ENCODE data around the gene HSPA14. TPM values are rescaled to one million over a fixed set of nuclear protein-coding genes. Genes with fewer than 3 reads are reported as not detected.
"Not testable (repeated sequence)": the region's sequence is repeated elsewhere in the genome, so short reads cannot be mapped to it uniquely, and the experiment has no call there.

HSPA14 gene
- total RNA-seq, 1 experiment from 2014 or later, result 19.9 TPM

GRCh38 chr10:14864871-14865270 lies 26.8 kb downstream of the HSPA14 start:
- H3K9ac ChIP-seq (ENCODE audit: low read length); DNase-seq (ENCODE audit: low read depth, low spot score); H3K27ac ChIP-seq (ENCODE audit: low read depth, low read length); H3K4me1 ChIP-seq (ENCODE audit: control insufficient read depth in 1 of 2, insufficient read depth in 2 of 2, low read length in 2 of 2); H2AFZ ChIP-seq (ENCODE audit: low read depth, low read length, poor library complexity, severe bottlenecking); POLR2A ChIA-PET; H4K20me1 ChIP-seq (ENCODE audit: insufficient read depth); CTCF ChIA-PET; ATAC-seq; H3K4me2 ChIP-seq (ENCODE audit: low read length); H3K27me3 ChIP-seq (ENCODE audit: insufficient read depth, low read length); RAD21 ChIA-PET (ENCODE audit: low non-redundant PET in 1 of 2, low total read pairs in 2 of 2, uncharacterized antibody in 2 of 2, unreplicated experiment in 2 of 2); H3K4me3 ChIP-seq (replicated peaks in 1 of 2; ENCODE audit: low read depth in 1 of 2, low read length in 2 of 2); H3K9me2 ChIP-seq (ENCODE audit: insufficient read depth); H3K79me2 ChIP-seq (ENCODE audit: insufficient read depth, low read length); H3K9me3 ChIP-seq (ENCODE audit: control insufficient read depth in 1 of 2, insufficient read depth in 1 of 2, low read depth in 1 of 2, low read length in 2 of 2); BruUV-seq (replicated peaks); intact Hi-C loops (cut with micrococcal nuclease): not testable (repeated sequence)
- peaks cover 13 to 15% of the 10 kb centered on the region in 2 experiments; a peak in 3 of 4 replicates for H3K36me3 ChIP-seq (ENCODE audit: control insufficient read depth in 1 of 2, insufficient read depth in 2 of 2, low read length in 2 of 2)

DNA sequence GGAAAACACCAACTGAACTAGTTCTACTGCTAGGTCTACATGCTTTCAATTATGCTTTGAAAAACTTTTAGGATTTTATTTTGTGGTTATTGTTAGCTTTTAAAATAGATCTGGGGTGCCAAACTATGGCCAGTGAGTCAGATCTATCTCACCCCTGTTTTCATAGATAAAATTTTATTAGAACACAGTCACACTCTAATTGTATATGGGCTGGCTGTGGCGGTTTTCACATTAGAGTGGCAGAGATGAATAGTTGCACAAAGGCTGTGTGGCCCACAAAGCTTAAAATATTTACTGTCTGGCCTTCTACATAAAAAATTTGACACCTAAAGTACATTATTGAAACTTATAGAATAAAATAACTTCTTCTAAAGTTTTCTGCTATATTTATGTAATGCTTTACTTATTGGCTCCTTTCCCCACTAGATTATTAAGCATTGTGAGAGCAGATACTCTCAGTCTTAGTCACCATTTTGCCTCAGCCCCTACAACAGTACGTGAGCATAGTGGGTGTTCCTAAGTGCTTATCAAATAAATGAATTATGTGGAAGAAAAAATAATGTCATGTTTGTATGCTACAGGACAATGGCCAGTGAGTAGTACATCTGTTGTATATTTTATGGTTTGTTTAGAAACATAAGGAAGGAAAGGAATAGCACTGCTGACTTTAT lies 35.1 kb downstream of the HSPA14 start:
- no peak for TF ChIP-seq ZBTB33 (IDR thresholded peaks at IDR 0.05; ENCODE audit: extremely low read depth, insufficient replicate concordance, low read length)
- no peak for TF ChIP-seq SP1 (IDR thresholded peaks at IDR 0.05; ENCODE audit: low read depth)
- TF ChIP-seq SRF (IDR thresholded peaks at IDR 0.05; ENCODE audit: low read depth), result no peak
- no peak for TF ChIP-seq ZFX (IDR thresholded peaks at IDR 0.05)
- no peak for TF ChIP-seq EZH2phosphoT487 (IDR thresholded peaks at IDR 0.05; ENCODE audit: borderline replicate concordance)
- TF ChIP-seq YY1 (IDR thresholded peaks at IDR 0.05; ENCODE audit: extremely low read depth, insufficient replicate concordance, low read depth, low read length), result no peak
- TF ChIP-seq JUND (IDR thresholded peaks at IDR 0.05), result no peak
- TF ChIP-seq POLR2A (IDR thresholded peaks at IDR 0.05; ENCODE audit: borderline replicate concordance, extremely low read depth, insufficient read depth, insufficient read length), result no peak
- TF ChIP-seq TCF7L2 (IDR thresholded peaks at IDR 0.05; ENCODE audit: borderline replicate concordance, extremely low read depth, insufficient read depth, insufficient read length), result no peak
- POLR2A ChIA-PET, result no interaction called here

More for the DNA sequence above, 35.1 kb downstream of the HSPA14 start:
- H3K9me2 ChIP-seq (ENCODE audit: insufficient read depth), result no peaks in the 10 kb centered on the region
- H3K9me3 ChIP-seq (ENCODE audit: control insufficient read depth in 1 of 2, insufficient read depth in 1 of 2, low read depth in 1 of 2, low read length in 2 of 2), result no peaks in the 10 kb centered on the region
- CTCF ChIA-PET, result no interaction called here
- no peak overlapping the region for H3K27ac ChIP-seq (ENCODE audit: low read depth, low read length)
- RAD21 ChIA-PET (ENCODE audit: low non-redundant PET in 1 of 2, low total read pairs in 2 of 2, uncharacterized antibody in 2 of 2, unreplicated experiment in 2 of 2), result no interaction called here
- H3K4me1 ChIP-seq (ENCODE audit: control insufficient read depth in 1 of 2, insufficient read depth in 2 of 2, low read length in 2 of 2), result peaks cover 6 to 14% of the 10 kb centered on the region in 2 experiments
- peaks cover 7 to 9% of the 10 kb centered on the region in 2 experiments; a peak in 2 of 4 replicates for H3K36me3 ChIP-seq (ENCODE audit: control insufficient read depth in 1 of 2, insufficient read depth in 2 of 2, low read length in 2 of 2)
- no peak overlapping the region for H2AFZ ChIP-seq (ENCODE audit: low read depth, low read length, poor library complexity, severe bottlenecking)
- no peak overlapping the region for H3K4me2 ChIP-seq (ENCODE audit: low read length)
- no peak overlapping the region for H3K4me3 ChIP-seq (replicated peaks in 1 of 2; ENCODE audit: low read depth in 1 of 2, low read length in 2 of 2)
- no peaks in the 10 kb centered on the region for H3K27me3 ChIP-seq (ENCODE audit: insufficient read depth, low read length)
- BruUV-seq (replicated peaks), result no TSS peak
- H4K20me1 ChIP-seq (ENCODE audit: insufficient read depth), result no peaks in the 10 kb centered on the region
- intact Hi-C loops (cut with micrococcal nuclease), result no loop called here
- no peak overlapping the region for H3K9ac ChIP-seq (ENCODE audit: low read length)
- no peak for DNase-seq (ENCODE audit: low read depth, low spot score)
- no peak for ATAC-seq
- peaks cover 19% of the 10 kb centered on the region for H3K79me2 ChIP-seq (ENCODE audit: insufficient read depth, low read length)

Measured in HCT116 (cell line).